Hepatocyte (in vitro differentiated cells): ENCODE measurements around the gene TFDP2. TPM values are rescaled to one million over a fixed set of nuclear protein-coding genes. Genes with fewer than 3 reads are reported as not detected.

Experiments
- DNase-seq: peaks from one replicate; pipeline ENCODE4 v3.0.0-alpha.2; 2016; ENCODE audit warnings: low spot score
- H2AFZ ChIP-seq: fragments of 200-600 bp; sonication (generic); 2 replicates; pipeline ENCODE4 v1.6.0; 2016; ENCODE audit warnings: antibody characterized with exemption, mild to moderate bottlenecking
- H3K27ac ChIP-seq: fragments of 200-600 bp; sonication (generic); 2 replicates; pipeline ENCODE4 v1.5.1; 2016; ENCODE audit warnings: mild to moderate bottlenecking
- H3K27me3 ChIP-seq: fragments of 200-600 bp; sonication (generic); 2 replicates; pipeline ENCODE4 v1.6.1; 2016
- H3K36me3 ChIP-seq: fragments of 200-600 bp; sonication (generic); replicated peaks from 2 replicates; pipeline ENCODE4 v1.5.1; 2016; ENCODE audit warnings: low read depth; ENCODE audit not compliant: insufficient read depth
- H3K4me1 ChIP-seq: fragments of 200-600 bp; sonication (generic); 2 replicates; pipeline ENCODE4 v1.5.1; 2016; ENCODE audit warnings: mild to moderate bottlenecking, moderate library complexity; ENCODE audit not compliant: insufficient read depth
- H3K4me2 ChIP-seq: fragments of 200-600 bp; sonication (generic); 2 replicates; pipeline ENCODE4 v1.6.0; 2016
- H3K4me3 ChIP-seq: fragments of 200-600 bp; sonication (generic); 2 replicates; pipeline ENCODE4 v1.5.1; 2016; ENCODE audit warnings: mild to moderate bottlenecking
- H3K79me2 ChIP-seq: fragments of 200-600 bp; sonication (generic); 2 replicates; pipeline ENCODE4 v1.6.0; 2017; ENCODE audit warnings: mild to moderate bottlenecking
- H3K9me2 ChIP-seq: fragments of 200-600 bp; sonication (generic); replicated peaks from 2 replicates; pipeline ENCODE4 v1.6.0; 2017; ENCODE audit warnings: mild to moderate bottlenecking; ENCODE audit not compliant: insufficient read depth
- H3K9me3 ChIP-seq: fragments of 200-600 bp; sonication (generic); 2 replicates; pipeline ENCODE4 v1.5.1; 2016; ENCODE audit warnings: low read depth, mild to moderate bottlenecking
- H4K20me1 ChIP-seq: fragments of 200-600 bp; sonication (generic); 2 replicates; pipeline ENCODE4 v1.6.0; 2016; ENCODE audit warnings: mild to moderate bottlenecking; ENCODE audit not compliant: insufficient read depth, poor library complexity, severe bottlenecking
- CTCF ChIP-seq: fragments of 200-600 bp; sonication (generic); IDR thresholded peaks from 2 replicates; pipeline ENCODE4 v1.5.1; 2016; ENCODE audit warnings: antibody characterized with exemption, mild to moderate bottlenecking; ENCODE audit not compliant: poor library complexity
- EZH2 ChIP-seq: fragments of 200-600 bp; sonication (generic); IDR thresholded peaks from 2 replicates; pipeline ENCODE4 v1.6.1; 2016; ENCODE audit warnings: antibody characterized with exemption, mild to moderate bottlenecking, borderline replicate concordance
- EZH2phosphoT487 ChIP-seq: fragments of 200-600 bp; sonication (generic); IDR thresholded peaks from one replicate; pipeline ENCODE4 v1.6.1; 2018; ENCODE audit warnings: antibody characterized with exemption, mild to moderate bottlenecking, low read depth, moderate library complexity; ENCODE audit not compliant: unreplicated experiment, severe bottlenecking
- WGBS: methylation state at CpG from one replicate; pipeline ENCODE4 v1.1.6; 2016; ENCODE audit warnings: low lambda C conversion rate; ENCODE audit errors: missing lambda C conversion rate; 5-methylcytosine and 5-hydroxymethylcytosine counted together
- polyA plus RNA-seq: library from polyadenylated mRNA; unstranded; fragments of >200 nt; fragmentation: Nextera tagmentation; extraction: Ambion mirVana; gene quantifications from 2 replicates; pipeline ENCODE4 v1.2.1, GENCODE V29; 2016
- total RNA-seq: library from RNA; depleted of rRNA; stranded (reverse); fragments of >200 nt; gene quantifications from 2 replicates; pipeline ENCODE4 v1.2.3, GENCODE V29; 2014

The TFDP2 gene
- total RNA-seq (46.0 and 61.6 TPM in 2 replicates), polyA plus RNA-seq (57.6 and 64.6 TPM in 2 replicates)

DNA sequence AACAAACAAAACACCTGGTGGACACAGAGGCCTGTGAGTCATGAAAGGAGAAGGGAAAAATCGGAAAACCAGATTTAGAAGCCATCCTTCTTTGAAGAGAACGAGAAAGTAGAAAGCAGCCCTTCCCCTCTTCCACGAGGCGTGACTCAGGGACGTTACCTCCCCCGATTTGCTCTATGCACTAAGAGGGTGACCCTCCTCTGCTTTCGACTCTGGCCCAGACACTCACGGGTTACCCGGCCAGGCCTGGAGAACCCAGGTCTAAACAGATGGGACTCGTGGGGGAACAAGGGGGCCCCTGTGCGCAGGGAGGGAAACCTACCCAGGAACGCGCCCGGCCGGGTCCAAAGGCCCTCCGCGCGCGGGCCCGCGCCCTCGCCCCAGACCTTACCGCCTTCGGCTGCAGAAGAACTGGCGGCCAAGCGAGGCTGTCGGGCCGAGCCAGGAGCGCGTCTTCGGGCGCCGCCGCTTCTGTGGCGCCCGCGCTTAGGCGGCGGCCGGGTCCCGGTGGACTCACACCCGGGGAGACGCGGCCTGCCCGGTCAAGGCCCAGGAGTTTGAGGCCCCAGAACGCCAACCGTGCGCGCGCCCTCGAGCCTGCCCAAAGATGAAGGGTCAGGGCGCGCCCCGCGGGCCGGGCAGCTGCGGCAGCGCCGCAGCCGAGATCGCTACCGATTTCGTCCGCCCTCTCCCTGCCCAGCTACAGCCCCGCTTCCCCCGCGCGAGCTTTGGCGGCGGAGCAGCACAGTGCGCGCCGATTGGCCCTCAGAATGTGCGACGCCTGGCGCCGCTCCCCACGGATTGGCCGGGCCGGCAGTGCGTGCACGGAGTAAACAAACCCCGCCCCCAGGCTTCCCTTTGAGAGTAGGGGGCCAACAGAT lies at the start of gene TFDP2:
TFDP2 (minus strand) TSS at position 753 of the 881 bp plus-strand sequence. CDS start 47,795 bp downstream, outside the sequence.
- no peaks in the 10 kb centered on the region for H3K36me3 ChIP-seq
- no peak for TF ChIP-seq CTCF
- no peak for TF ChIP-seq EZH2phosphoT487
- TF ChIP-seq EZH2, result no peak
- peaks cover 8% of the 10 kb centered on the region for H3K4me1 ChIP-seq
- peak within 1 kb of the TSS; percentile 90 for H3K27ac ChIP-seq
- WGBS, result under 1% methylated on average over 74 of the region's 83 CpGs
- H3K79me2 ChIP-seq, result peaks cover 38% of the 10 kb centered on the region
- peak; percentile 95 for DNase-seq
- peak within 1 kb of the TSS; percentile 62 for H3K4me3 ChIP-seq
- H3K4me2 ChIP-seq, result peak within 1 kb of the TSS; percentile 86
- no peaks in the 10 kb centered on the region for H4K20me1 ChIP-seq
- H3K9me3 ChIP-seq, result no peaks in the 10 kb centered on the region
- no peaks in the 10 kb centered on the region for H3K27me3 ChIP-seq
- peak within 1 kb of the TSS; percentile 89 for H2AFZ ChIP-seq
- no peaks in the 10 kb centered on the region for H3K9me2 ChIP-seq

- Histone ChIP-seq H3K27ac (no peak overlapping the region), H2AFZ (no peak overlapping the region), H3K9me3 (no peaks in the 10 kb centered on the region), H3K4me3 (no peak overlapping the region), H3K4me1 (no peaks in the 10 kb centered on the region), H3K4me2 (no peak overlapping the region), H3K27me3 (no peaks in the 10 kb centered on the region), H3K79me2 (no peaks in the 10 kb centered on the region), H3K36me3 (no peaks in the 10 kb centered on the region), H4K20me1 (no peaks in the 10 kb centered on the region), H3K9me2 (no peaks in the 10 kb centered on the region)
- TF ChIP-seq EZH2phosphoT487, result no peak
- no peak for DNase-seq
Observed at GRCh38 chr3:142188846-142189245, 39.5 kb upstream of the TFDP2 start.

DNA sequence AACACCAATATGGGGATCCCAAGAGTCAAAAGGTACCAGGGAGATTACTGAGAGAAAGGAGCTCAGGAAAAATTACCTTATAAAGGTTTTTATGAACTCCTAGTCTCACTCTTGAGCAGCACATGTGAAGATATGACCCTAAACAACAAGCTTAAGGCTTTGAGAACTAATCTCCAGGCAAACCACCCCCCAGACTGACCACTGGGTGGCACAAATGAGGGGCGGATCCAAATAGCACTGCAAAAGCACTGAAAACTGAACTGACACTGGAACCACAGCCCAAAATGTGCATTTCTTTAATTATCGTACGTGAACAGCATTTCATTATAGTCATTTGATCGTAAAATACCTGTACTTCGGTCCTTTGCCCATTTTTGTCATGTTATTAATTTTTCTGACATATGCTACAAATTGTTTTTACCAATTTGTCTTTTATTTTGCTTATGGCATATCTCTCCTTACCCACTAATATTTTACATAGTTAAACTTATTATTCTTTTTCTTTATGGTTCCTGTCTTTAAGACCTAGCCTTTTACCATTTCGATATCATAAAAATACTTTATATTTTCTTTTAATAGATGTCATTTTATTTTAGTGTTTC lies 31.5 kb upstream of the TFDP2 start:
- Histone ChIP-seq H3K79me2 (no peaks in the 10 kb centered on the region), H3K9me2 (no peaks in the 10 kb centered on the region), H3K9me3 (no peaks in the 10 kb centered on the region), H2AFZ (no peak overlapping the region), H3K27ac (no peak overlapping the region), H3K4me1 (no peaks in the 10 kb centered on the region), H3K4me2 (no peak overlapping the region), H4K20me1 (no peaks in the 10 kb centered on the region), H3K27me3 (no peaks in the 10 kb centered on the region), H3K4me3 (no peak overlapping the region), H3K36me3 (no peaks in the 10 kb centered on the region)
- TF ChIP-seq EZH2phosphoT487 (no peak), EZH2 (no peak), CTCF (peak; percentile 50)
- WGBS, result 89% methylated on average over 6 of the region's 6 CpGs
- DNase-seq, result peak; percentile 42

DNA sequence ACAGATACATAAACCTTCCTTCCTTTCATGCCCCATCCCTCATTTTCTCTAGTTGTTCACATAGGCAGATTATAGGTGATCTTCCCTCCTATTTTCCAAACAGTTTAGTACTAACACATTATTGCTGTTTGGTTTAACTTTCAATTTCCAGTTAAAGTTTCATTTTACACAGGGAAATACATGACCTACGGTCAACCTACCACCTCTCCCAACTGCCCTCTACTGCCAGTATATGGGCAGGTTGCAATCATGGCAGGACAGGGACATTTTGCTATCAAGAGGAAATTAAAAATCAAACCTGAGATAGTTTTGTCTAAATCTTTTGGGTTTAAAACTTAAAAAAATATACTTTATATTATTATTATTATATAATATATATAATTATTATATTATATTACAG lies 26.1 kb upstream of the TFDP2 start:
- Histone ChIP-seq H3K4me1 (no peaks in the 10 kb centered on the region), H3K27me3 (no peaks in the 10 kb centered on the region), H3K4me2 (no peak overlapping the region), H2AFZ (no peak overlapping the region), H3K9me2 (no peaks in the 10 kb centered on the region), H4K20me1 (no peaks in the 10 kb centered on the region), H3K4me3 (no peak overlapping the region), H3K27ac (no peak overlapping the region), H3K9me3 (no peaks in the 10 kb centered on the region), H3K36me3 (no peaks in the 10 kb centered on the region), H3K79me2 (no peaks in the 10 kb centered on the region)
- 80% methylated on average over 1 of the region's 1 CpG for WGBS
- no peak for DNase-seq
- TF ChIP-seq EZH2phosphoT487, result no peak
- TF ChIP-seq CTCF, result no peak
- TF ChIP-seq EZH2, result no peak
